HG02852 (cell line): Measurements from ENCODE around the gene GJA3.
"Not testable (repeated sequence)": the region's sequence is repeated elsewhere in the genome, so short reads cannot be mapped to it uniquely, and the experiment has no call there.

Experiments
- ATAC-seq: cut with Tn5 transposase; IDR thresholded peaks from one replicate; pipeline ENCODE4 v1.9.1; 2021; ENCODE audit warnings: mild to moderate bottlenecking, moderate library complexity; ENCODE audit not compliant: unreplicated experiment

Gene GJA3

DNA sequence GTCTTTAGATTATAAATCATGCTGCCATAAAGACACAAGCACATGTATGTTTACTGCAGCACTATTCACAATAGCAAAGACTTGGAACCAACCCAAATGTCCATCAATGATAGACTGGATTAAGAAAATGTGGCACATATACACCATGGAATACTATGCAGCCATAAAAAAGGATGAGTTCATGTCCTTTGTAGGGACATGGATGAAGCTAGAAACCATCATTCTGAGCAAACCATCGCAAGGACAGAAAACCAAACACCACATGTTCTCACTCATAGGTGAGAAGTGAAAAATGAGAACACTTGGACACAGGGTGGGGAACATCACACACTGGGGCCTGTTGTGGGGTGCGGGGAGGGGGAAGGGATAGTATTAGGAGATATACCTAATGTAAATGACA, 7.6 kb downstream of the GJA3 start:
- ATAC-seq, result not testable (repeated sequence)

DNA sequence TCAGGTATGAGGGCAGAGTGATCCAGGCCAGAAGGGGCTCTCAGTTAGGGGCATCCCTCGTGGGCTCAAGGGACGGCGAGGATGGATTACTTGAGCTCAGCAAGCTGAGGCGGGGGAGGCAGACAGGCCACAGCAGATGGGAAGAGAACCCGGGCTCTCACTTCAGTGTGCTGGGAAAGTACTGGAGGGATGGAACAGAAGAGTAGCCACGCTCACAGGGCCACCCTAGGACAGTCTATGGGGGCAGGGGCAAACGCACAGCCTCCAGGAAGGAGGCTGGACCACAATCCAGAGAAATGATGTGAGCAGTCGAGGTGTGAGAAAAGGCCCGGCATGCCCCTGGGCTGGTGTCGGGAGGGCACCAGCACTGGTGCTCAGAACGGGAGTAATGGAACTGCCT, 9.2 kb downstream of the GJA3 start:
- ATAC-seq, result no peak

DNA sequence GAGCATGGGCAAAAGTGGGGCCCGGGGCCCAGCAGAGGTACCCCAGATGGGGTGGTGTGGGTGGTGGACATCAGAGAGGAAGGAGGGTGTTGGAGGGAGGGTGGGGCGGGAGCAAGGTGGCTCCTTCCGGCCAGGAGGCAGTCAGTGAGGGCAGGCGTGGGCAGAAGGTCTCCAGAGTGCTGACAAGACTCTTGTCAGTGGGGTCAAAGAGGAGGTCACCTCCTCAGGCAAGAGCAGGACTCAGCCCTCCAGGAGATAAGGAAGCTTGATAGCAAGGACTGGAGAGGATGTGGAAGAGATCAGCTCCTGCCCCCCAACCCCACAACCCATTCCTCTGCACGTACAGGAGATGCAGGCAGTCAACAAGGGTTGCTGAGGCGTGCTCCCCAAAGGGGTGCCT, 9.8 kb downstream of the GJA3 start:
- no peak for ATAC-seq

DNA sequence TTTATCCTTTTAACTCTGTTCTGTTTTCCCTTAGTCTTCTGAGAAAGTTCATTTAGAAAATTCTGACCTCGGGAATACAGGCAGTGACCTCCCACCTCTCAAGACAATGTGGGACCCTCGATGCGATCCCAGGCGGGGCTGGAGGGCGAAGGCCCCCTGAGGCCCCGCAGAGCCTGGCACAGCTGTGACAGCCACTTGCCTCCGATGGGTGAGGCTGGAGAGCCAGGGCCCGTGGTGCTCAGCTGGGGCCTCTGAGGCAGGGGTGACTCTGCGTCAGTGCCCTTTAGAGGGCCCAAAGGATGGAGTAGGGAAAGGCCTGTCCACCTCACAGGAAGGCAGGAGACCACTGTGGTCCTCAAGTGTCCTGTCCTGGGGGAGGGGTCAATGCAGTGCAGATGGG, 10.3 kb downstream of the GJA3 start:
- no peak for ATAC-seq

DNA sequence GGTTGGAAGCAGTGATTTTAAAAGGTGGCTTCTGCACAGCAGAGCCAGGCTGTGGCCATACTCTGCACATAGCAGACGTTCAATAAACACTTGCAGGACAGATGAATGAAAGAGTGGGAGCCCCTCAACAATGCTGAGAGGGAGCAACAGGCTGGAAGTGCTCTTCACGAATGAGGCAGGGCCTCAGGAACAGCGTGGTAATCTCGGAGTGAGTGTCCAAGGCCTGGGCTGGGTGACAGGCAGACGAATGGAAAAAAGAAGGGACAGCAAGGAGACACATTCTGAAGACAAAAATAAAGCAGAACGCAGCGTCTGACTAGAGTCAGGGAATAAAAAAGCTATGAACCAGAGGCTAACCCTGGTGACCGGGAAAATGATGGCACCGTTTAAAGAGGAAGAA, 11.1 kb downstream of the GJA3 start:
- ATAC-seq, result no peak

DNA sequence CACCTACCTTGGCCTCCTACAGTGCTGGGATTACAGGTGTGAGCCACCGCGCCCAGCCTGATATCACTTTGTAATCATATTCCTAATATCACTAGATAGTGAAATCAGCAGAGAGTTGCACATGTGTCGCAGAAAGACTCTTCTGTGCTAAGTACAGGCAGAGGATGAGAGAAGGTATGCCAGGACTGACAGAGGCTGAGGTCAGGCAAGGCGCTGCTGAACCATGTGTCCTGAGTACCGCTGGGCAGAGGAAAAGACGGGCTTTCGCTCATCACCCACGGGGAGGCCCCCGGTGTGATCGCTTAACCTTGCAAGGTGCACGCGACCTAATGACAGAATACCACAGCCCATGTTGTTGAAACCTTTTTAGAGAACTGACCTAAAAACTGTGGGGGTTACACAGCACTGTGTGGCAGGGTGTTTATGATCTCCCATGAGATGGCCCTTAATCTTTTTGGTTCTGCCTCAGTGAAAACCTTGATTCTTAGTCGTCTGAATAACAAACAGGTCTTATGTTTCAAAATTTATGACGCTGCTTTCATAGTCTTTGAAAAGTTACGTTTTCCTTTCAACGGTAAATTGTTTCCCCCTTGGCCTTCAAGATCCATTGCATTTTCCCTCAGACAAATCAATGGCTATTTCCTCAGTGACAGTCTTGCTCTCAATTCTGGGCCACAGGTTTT, 12.2 kb downstream of the GJA3 start:
- ATAC-seq, result no peak

DNA sequence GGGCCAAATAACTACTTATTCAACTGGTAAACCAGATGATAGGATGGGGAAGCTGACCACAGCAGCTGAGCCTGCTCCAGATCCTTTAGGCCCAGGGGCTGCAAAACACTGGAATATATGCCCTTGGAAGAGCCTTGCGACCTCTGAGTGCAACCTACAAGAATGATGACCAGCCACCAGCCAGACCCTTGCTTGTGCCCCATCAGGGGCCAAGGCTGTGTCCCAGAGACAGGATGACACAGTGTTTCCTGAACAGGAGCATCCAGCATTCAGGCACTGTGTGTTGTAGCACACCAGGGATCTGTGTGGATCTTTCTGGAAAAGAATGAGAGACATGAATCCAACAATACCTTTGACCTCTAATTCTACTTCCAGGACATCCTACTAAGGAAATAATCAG, 14.5 kb downstream of the GJA3 start:
- ATAC-seq, result no peak

DNA sequence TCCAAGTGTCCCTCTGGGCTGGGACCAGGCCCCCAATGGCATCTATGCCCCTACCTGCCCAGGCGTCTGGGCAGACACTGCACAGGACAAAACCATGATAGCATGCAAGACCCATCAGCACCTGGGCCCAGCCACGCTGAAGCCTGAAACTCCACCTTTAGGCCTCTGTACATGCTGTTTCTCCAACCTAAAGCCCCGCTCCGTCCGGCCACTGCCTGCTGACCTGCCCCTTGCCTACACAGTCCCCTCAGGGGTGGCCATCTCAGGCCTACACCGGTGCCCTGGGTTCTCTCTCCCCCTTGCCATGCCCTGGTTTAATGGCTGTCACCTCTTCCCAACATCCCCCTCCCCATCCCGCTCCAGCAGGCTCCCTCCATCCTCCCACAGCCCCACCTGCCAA, 15.3 kb downstream of the GJA3 start:
- ATAC-seq, result no peak

DNA sequence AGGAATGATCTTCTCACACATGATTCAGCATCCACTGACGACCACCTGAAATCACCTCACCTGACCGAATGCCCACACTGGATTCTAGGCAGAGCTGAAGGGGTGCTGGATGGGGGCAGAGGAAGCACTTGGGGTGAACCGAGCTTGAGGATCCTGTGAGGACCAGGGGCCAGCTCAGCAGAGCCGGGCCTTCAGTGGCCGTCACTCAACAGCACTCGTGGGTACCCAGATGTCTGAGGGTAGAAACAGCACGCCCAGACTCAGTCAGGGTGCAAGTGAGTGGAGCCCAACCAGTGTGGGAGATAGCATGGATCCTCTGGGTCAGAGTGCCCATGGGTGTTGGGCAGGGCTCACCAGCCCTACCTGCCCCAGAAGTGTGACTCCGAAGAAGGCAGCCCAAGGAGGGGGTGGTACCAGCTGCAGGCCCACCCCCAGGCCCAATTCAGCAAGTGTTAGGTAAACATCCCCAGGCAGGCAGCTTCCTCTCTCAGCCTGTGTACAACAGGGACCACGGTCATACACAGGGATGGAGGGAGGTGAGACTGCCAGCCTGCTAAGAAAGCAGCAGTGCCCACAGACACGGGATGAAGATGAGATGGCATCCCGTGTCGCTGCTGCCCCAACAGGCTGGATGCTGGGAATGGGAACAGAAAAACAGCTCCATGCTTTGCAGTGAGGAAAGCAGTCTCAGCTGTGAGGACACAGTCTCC, 16.6 kb downstream of the GJA3 start:
- ATAC-seq, result no peak

DNA sequence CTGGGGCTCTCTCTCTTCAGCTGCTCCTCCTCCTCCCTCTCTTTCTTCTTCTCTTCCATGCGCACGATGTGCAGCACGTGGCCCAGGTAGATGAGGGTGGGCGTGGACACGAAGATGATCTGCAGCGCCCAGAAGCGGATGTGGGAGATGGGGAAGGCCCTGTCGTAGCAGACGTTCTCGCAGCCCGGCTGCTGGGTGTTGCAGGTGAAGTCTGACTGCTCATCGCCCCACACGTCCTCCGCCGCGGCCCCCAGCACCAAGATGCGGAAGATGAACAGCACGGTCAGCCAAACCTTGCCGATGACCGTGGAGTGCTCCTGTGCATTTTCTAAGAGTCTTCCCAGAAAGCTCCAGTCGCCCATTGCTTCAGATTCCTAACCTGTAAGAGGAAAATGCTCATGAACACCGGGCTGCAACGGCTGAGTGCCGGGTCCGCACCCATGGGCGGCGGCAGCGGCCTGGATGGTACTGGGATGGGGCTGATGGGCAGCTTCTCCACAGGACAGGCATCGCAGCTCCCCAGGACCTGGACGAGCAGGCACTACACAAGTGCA, 17.8 kb downstream of the GJA3 start:
- ATAC-seq, result no peak

DNA sequence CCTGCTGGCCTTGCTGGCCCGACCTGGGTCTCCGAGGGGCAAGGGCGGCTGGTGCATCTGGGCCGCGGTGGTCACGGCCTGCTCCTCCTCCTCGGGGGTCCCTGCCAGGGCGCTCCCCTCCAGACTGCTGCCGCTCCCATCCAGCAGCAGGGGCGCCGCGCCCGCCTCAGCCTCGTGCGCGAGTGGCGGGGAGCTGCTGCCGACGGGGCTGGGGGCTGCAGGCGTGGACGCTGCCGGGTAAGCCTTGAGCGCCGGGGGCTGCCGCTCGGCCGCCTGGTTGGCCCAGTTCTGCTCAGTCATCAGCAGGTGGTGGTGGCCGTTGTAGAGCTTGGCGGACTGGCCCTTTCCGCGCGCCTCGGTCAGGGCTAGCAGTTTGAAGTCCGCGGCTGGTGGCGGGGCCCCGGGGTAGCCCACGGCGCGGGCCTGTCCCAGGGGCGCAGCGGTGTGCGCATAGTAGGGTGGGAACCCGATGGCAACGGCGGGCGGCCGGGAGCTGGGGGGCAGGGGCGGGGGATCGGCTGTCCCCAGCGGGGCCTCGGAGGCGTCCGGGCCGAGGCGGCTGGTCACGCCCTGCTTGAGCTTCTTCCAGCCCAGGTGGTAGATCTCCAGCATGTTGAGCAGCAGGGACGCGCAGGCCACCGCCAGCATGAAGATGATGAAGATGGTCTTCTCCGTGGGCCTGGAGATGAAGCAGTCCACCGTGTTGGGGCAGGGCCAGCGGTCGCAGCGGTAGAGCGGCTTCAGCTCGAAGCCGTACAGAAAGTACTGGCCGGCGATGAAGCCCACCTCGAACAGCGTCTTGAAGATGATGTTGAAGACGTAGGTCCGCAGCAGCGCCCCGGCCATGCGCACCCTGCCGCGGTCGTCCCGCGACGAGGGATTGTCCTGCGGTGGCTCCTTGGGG, 18.6 kb downstream of the GJA3 start:
- ATAC-seq, result no peak

DNA sequence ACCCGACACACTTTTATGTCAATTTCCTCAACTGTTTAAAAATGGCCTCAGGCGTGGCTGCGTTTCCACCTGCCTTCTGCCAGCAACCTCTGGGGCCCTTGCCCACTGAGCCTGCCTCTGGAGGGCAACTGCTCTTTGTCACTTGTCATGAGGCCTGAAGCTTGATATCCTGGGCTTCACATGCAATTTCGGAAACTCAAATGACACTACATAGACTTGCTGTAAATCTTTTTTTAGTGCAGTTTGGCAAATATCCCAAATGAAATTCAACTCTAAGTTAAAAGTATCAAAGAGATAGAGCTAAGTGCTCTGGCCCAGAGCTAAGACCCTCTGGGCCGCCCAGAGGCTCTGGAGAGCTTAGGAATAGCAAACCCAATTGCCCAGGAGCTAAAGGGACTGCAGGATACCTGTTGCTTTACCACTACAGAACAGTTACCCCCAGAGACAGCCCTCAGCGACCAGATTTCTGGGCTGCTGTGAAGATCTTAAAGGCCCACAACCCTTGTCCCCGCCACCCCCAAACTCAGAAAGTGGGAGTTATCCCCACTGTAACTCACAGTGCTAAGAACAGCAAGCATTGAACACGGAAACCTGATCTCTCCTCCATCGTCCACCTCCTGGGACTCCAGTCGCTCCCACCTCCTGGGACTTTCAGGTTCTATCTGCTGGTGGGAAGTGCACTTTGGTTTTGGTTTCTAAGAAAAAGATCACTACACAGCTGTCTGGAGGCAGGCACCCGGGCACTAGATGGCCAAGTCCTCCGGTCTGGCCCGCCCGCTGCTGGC, 19.4 kb downstream of the GJA3 start:
- ATAC-seq, result no peak

DNA sequence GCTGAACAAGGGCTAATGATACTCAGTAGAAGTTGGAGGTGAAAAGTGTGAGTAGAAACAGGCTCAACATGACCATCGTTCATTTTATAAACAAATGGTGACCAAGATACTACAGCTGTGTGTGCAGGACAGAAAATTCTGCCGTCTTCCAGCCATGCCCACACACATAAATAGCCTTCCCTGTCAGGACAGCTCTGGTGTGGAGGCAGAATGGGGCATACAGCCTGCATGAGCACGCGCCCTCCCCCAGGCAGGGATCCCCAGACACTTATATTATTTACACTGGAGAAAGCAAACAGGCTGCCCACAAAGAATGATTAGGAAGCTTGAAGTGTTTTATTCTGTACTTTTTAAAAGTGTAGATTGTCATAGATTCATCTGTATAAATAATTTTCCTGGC, 20.4 kb downstream of the GJA3 start:
- ATAC-seq, result no peak

DNA sequence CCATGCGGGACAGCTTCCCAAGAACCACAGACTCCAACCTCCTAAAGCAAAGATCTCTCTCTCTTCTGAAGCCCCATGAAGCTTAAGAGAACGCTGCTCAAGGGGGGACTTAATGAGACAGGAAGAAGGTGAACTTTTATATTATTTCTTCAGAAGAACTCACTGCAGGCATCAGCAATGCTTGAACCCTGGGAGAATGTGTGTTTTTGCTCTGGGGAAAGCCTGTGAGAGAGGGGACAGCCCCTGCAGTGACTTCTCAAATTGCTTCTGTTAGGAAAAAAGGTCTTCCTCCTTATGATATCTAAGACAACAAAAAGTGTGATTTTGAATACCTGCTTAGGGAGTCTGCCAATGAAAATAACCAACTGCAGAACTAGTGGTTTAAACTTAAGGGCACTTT, 23.0 kb downstream of the GJA3 start:
- no peak for ATAC-seq

DNA sequence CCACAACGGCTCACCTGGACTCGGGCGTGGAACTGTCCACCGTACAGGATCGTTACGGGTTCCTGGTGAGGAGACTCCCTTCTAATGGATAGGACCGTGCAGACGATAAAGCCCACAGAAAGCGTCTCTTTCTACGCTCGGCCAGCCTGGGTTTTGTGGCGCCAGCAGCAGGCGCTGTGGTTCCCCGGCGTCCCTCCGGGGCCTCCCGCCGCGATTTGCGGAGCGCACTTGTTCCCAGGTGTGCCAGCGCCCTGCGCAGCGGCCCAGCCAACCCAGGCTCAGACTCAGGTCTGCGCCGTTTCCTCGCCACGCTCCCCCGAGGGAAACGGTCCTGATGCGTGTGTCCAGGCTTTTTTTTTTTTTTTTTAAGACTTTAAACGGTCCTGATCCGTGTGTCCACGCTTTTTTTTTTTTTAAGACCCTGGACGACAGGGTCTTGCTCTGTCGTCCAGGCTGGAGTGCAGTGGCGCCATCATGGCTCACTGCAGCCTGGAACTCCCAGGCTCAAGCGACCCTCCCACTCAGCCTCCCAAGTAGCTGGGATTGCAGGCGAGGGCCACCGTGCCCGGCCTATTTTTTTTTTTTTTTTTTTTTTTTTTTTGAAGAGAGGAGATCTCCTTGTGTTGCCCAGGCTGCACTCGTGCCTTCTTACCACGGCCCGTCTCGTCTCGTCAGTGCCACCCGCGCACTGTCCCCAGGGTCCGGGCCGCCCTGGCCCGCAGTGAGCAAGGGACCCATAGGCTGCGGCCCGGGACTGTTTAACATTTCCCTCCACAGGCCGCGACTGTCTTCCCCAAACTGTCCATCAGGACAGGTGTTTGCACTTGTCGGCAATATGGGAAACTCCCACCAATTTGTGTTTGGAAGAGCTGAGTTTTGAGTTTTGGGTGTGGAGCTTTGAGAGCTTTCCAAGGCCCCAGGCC, 23.8 kb downstream of the GJA3 start:
- ATAC-seq, result no peak

DNA sequence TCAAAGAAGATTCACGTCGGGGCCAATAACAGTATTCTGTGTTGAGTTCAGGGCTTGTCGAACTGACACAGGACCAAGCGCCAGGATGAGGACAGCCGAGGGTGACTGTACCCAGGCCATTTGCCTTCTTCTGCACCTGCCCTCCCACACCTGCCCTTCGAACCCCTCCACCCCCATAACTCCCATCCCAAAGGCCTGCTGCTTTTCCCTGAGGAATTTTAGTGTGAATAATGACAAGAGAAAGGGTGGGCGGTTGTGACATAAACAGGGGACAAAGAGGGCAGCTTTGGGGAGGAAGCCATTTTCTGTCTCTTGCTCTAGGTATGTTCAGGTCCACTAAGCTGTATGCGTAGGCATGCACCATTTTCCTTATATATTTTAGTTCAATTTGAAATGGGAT, 26.1 kb downstream of the GJA3 start:
- no peak for ATAC-seq

DNA sequence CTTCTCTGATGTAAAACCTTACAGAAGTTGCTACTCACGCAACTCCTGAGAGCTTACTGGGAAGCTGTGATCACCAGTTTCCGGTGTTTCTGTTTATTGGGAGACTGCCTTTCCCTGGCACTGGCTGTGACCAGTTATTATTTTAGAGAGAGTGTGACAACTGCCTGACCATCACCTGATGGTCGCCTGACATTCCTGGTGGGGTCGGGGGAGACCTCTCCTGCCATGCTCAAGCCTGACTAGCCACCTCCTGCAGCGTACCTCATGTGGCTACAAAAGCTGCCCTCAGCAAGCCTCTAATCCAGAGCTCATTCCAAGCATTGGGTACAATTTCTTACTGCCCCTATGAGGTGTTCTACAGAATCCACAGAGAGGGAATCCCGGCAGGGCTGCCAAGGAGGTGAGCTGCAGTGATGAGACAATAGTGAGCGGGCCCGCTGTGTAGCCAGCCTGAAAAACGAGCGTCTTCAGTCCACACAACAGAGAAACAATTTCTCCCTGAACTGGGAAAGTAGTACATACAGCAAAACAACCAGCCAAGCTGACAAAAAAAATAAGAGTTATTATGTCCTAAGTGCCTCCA, 28.7 kb downstream of the GJA3 start:
- ATAC-seq, result no peak

DNA sequence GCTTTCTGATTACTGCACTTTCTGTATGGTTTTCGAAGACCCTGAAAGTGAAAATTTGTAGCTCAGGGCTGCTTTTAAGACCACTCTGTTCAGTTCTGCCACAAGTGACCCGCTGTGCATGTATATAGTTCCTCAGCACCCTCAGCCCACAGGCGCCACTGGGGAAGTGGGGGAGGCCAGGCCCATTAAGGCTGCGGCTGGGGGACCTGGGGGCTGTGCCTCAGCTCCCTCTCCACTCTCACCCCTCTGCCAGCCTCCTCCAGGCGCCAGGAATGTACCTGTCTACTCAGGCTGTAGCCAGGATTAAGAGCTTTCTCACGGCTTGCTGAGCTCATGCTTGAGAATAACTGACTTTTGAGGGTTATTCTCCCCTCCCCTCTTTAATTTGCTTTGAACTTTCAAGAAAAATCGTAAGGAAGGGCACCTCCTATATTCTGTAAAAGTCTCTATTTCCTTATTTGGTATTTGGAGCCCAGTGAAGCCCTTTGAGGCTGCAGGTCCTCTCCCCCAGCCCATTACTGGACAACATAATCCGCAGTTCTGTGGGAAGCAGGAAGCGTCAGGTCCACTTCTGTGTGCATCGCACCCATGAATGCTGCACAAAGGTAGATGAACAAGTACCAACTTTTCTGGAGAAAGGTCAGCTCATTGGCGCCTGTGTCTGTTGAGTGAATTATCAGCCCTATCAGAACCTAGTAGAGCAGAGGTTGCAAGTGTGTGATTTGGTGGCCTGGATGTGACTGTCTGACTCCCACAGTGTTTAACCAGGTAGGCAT, 29.6 kb downstream of the GJA3 start:
- ATAC-seq, result no peak

DNA sequence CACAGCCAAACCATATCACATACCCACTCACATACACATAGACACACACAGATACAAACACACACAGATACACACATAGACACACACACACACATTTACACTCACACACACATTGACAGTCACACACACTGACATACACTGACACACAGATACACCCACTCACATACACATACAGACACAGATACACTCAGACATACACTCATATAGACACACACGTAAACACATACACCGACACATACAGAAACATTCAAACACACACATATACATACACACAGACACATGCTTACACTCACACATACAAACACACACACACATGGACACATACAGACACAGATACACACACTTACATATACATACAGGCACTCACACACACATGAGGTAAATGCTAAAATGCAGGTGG, 30.2 kb downstream of the GJA3 start:
- no peak for ATAC-seq
